OCI-M1 (cell line): ENCODE data around the gene OLFM3.

ENCODE experiments used
- DNase-seq: peaks from one replicate; lab custom pipeline; 2025; lab: John Stamatoyannopoulos, UW

OLFM3 gene

DNA sequence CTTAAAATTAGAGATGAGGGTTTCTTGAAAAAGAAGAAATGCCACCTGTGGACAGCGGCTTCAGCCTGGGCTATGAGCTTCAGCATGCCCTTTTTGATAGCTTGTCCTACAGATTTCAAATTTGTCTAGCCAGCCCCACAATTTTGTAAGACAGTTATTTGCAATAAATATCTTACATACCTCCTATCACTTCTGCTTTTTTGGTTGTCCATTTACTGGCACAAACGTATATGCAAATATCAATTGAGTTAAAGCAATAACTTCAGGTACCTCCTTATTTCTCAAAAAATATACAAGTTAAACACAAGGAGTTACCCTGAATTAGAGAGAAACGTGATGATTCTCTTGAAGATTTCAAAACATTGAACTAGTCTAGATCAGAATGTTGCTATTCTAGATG is 53.5 kb downstream of the OLFM3 start:
- DNase-seq, result no peak

- no peak for DNase-seq
These were observed 54.1 kb downstream of the OLFM3 start for GRCh38 chr1:101942516-101943193.

DNA sequence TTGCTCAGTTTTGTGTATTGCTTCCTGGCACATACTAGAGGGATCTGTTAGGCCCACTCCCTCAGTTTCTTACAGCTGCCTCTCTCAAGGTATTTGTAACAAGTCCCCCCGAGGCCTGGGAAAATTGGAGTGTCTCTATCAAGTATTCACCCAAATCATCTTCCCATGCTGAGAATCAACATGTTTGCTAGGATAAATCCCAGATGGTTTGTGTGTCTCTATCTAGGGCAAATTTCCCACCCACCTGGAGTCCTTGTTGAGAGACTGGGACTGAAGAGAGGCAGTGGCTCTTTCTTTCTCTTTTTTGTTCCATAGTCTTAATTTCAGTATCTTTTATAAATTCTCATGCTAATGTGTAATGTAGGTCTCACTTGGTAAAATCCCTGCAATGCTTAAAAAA is 58.0 kb downstream of the OLFM3 start:
- no peak for DNase-seq

GRCh38 chr1:101929343-101929742 is 67.4 kb downstream of the OLFM3 start:
- DNase-seq, result no peak

DNA sequence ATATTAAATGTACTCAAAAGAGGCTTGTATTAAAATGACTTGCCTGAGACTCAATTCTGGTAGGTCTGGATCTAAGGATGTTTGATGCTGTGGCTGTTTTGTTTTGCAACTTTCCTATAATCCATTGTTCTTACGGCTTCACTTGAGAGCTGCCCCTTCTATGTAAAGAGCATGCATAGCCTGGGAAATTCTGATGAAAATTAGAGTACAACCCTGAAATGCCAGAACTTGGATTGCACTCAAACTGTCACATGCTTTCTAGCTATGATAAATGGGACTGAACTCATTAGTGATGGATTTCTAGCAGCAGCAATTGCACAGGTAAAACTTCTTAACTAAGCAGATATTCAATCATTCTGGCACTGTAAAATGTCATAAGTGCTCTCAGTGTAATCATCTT is 67.9 kb downstream of the OLFM3 start:
- no peak for DNase-seq

DNA sequence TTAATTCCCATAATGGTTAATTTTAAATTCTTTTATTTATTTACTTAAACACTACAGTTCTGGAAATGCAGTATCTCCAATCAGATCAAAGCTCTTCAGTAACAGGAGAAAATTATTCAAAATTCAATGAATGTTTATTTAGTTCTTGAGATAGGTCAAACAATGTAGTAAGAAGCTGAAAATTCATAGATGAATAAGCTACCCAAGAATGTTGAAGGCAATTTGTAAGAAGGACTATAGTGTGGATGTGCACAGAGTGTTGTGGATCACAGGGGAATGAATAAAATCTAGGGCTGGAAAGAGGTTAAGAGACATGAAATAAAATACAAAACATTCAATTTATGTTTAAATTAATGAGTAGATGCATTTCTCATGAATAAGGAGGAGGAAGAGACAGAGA is 72.0 kb downstream of the OLFM3 start:
- no peak for DNase-seq

GRCh38 chr1:101920577-101920976 is 76.1 kb downstream of the OLFM3 start:
- DNase-seq, result no peak

DNA sequence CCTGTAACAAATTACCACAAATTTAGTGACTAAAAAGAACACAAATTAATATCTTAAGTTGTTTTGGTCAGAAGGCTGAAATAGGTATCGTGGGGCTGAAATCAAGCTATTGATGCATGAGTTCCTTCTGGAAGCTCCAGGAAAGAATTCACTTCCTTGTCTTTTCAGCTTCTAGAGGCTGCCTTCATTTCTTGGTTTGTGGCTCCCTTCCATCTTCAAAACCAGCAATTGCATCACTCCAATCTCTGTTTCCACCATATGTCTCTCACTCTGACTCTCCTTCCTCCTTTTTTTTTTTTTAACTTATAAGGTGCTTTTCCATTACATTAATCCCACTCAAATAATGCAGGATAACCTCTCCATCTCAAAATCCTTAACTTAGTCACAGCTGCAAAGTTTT is 78.4 kb downstream of the OLFM3 start:
- peak; percentile 33 for DNase-seq

GRCh38 chr1:101915597-101915996 is 81.1 kb downstream of the OLFM3 start:
- no peak for DNase-seq

DNA sequence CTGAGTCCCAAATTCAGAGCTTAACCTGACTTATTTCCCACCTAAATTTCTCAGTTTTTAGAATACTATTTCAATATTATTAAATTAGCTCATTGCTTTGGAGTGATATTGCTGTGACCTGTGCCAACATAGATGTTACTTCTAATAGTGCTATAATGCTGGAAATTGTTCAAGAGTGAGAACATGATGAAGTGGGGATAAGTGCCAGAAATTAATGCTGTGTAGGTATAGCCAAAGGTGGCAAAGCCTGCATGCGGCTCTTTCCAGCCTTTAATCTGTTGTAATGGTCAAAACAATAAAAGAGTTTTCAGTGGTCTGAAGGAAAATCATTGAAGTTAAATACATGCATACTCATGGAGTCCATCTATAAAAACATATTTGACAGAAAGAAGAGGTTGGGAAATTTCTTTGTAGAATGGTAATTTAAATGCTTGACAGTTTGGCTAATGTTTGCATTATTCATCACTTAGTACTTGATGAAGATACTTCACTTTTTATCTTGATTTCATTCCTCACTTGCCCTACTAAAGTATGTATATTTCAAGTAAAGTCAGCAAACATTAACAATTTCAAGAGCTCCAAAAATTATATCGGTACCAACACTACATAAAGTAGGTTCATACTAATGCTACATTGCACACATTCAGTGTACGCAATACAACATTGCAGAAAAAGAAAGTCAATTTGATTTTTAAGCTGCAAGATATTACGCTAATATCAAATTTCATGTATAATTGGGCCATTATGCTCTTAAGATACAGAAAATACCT is 82.1 kb downstream of the OLFM3 start:
- no peak for DNase-seq

GRCh38 chr1:101911894-101912293 is 84.8 kb downstream of the OLFM3 start:
- DNase-seq, result no peak

- DNase-seq, result no peak
These were observed 87.7 kb downstream of the OLFM3 start for GRCh38 chr1:101908980-101909379.

DNA sequence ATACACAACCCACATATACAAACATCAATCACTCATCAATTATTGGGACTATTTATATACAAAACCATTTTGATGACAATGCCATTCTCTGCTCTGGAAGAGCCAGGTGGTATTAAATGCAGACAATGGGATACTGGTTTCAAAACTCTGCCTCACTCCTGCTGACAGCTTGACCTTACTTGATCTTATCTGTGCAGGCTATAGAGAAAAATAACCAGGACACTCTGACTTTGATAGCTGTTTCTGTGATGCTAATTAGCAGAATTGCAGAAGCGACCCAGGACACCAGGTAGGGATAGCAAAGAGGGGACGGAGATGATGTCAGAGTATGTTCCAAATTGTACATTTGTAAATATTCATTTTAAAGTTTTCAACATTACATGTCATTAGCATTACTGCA is 89.5 kb downstream of the OLFM3 start:
- no peak for DNase-seq

DNA sequence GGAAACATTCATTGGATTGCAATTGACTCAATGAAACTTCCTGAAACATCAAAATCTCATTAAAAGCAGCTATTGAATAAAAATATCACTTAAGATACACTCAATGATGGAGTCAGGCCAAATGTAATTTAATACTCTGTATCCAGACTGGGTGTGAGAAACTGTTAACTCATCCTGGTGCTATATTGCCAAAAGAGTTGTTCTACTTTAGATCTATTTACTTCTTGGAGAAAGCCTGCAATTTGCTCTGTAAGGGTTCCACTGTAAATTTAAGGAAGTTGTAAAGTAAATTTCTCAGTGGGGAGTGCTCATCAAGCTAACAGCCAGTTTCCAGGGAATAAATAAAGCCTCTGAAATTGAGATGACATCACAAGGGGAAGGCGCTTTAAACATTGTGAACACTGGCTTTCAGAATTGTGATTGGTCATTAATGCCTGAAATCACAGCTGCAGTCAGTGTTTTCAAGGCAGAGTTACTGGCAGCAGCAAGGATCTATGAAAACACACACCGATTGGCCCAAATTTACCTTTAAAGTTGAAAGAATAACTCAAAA is 91.4 kb downstream of the OLFM3 start:
- DNase-seq, result no peak

DNA sequence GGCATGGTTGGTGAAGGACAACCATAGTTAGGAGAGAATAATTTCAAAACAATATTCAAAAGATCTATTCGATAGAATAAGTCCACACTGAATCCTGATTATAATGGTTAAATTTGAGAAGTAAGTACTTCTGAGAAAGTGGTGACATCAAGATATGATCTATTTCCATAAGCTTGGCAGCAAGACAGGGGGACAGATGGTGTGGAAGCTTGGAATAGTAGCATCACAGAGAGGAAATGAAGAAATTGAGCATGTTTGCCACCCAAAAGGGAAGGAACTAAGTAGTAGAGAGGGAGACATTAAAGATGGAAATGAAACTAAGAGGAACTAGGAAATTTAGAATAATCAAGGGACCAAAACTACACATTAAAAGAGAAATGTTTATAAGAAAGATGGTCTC is 94.5 kb downstream of the OLFM3 start:
- peak; percentile 14 for DNase-seq

DNA sequence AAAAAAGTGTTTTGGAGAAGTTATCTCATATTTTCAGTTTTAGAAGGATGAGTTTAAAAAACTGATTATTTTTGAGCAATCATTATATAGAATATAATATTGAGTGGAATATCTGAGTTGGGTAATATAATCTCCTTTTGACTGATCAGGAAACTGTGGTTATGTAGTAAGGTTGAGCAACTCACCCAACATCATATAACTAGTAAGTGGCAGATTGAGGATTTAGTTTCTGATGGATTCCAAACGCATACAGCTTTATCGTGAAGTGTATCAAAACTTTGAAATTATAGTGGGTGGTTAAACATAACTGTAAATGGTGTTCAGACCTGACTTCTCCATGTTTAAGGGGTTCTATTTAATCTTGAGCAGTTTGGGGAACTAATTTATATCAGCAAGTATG is 98.6 kb downstream of the OLFM3 start:
- DNase-seq, result no peak

DNA sequence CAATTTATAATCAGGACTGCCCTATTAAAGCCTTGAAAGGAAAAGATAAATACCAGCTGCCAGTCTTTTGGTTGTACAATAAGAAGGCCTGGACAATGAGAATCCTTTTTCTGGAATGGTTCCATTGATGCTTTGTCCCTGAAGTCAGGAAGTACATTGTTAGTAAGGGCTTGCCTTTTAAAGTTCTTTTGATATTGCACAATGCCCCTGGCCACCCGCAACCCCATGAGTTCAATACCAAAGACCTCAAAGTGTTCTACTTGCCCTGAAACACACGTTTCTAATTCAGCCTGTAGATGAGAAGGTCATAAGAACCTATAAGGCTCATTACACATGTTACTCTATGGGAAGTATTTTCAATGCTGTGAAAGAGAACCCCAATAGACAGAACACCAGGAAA is 112.1 kb downstream of the OLFM3 start:
- no peak for DNase-seq

DNA sequence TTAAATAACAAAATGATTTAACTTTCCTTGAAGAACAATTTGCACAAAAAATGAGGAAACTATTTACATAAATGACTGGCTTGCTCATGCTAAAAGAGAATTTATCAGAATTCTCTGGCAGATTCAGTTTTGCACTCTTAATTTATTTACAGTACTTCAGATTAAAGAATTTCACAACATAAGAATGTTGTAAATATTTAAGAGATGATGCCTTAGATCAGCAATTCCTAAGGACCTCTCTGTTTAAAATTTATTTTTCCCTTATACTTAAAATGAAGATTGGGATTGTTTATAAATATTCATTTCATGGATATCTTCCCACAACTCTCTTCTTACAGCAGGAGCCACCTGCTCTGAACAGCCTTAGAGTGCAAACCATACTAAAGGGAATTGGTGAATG is 120.8 kb downstream of the OLFM3 start:
- no peak for DNase-seq

DNA sequence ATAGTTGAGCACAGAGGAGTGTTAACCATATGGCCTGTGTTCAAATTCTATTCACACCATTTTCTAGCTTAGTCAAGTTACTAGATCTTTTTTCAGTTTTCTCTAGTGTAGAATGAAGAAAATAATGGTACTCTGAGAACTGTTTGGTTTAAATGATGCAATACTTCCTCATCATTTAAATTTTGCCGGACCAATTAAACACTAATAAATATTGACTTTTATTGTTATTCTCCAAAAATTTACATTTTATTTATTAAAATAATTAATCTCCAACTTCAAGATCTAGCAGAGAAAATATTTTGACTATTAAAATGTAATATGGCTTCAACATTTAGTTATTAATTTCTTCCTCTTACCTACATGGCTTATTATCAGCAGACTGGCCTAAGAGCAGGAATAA is 123.1 kb downstream of the OLFM3 start:
- DNase-seq, result no peak

- DNase-seq, result no peak
These were observed 136.8 kb downstream of the OLFM3 start for GRCh38 chr1:101859941-101860340.

DNA sequence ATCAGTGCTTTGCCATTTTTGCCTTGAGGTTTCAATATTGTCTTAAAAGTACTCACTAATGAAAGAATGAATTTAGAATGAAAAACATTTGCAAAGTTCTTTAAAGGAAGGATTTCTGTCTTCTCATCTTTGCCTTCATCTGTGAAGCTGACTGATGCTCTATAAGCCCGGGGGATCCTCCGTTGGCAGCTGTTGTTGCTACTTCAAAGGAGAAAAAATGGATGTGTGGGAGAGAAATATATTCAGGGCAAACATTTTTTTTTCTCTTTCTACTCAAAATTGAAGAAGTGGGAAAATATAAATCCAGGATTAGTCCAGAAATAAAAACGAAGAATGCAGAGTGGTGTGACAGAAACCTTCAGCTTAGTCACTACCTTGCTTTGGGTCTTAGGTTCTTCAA is 142.5 kb downstream of the OLFM3 start:
- DNase-seq, result no peak

DNA sequence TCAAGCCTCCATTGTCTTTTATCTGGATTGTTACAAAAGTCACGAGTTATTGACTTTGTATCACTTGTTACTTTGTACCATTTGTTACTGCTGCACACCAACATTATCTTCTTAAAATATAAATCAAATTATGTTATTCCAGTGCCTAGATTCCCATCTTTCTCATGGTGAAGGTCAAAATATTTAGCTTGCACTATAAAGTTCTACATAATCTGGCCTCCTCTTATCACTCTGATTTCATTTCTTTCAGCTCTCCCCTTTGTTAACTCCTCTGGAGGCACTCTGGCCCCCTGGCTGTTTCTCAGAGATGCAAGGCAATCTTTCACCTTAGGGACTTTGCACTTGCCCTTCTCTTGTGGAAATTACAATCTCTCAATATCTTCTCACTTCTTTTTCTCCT is 143.8 kb downstream of the OLFM3 start:
- no peak for DNase-seq

- DNase-seq, result no peak
These were observed 147.4 kb downstream of the OLFM3 start for GRCh38 chr1:101849356-101849755.

- no peak for DNase-seq
These were observed 149.1 kb downstream of the OLFM3 start for GRCh38 chr1:101847626-101848025.
